Body of pancreas (tissue), 4 donors: ENCODE results near the gene MMP13.

Experiments used
- POLR2A ChIP-seq, 3 donors: fragments of 450-650 bp; IDR thresholded peaks; one replicate each; pipeline ENCODE4 v1.6.1; 2016; ENCODE audit warnings: antibody characterized with exemption in 3 of 3, mild to moderate bottlenecking in 2 of 3
- TF ChIP-seq, protein P1 (sequence below), 7 experiments: fragments of 450-650 bp in 4 of 7; fragments of 200-600 bp in 3 of 7; sonication (generic) in 3 of 7; IDR thresholded peaks; one replicate each; pipeline ENCODE4 v1.5.1; 2016 to 2019; ENCODE audit warnings: antibody characterized with exemption in 7 of 7

- TF ChIP-seq POLR2A (IDR thresholded peaks at IDR 0.05) = no peak
- TF ChIP-seq, protein P1, sequence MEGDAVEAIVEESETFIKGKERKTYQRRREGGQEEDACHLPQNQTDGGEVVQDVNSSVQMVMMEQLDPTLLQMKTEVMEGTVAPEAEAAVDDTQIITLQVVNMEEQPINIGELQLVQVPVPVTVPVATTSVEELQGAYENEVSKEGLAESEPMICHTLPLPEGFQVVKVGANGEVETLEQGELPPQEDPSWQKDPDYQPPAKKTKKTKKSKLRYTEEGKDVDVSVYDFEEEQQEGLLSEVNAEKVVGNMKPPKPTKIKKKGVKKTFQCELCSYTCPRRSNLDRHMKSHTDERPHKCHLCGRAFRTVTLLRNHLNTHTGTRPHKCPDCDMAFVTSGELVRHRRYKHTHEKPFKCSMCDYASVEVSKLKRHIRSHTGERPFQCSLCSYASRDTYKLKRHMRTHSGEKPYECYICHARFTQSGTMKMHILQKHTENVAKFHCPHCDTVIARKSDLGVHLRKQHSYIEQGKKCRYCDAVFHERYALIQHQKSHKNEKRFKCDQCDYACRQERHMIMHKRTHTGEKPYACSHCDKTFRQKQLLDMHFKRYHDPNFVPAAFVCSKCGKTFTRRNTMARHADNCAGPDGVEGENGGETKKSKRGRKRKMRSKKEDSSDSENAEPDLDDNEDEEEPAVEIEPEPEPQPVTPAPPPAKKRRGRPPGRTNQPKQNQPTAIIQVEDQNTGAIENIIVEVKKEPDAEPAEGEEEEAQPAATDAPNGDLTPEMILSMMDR (IDR thresholded peaks at IDR 0.05) = no peak
These were observed 26.4 kb downstream of the MMP13 start for GRCh38 chr11:102929166-102929565.
